Mesothelial cell of epicardium (in vitro differentiated cells): Measurements from ENCODE around the gene PRKD2. TPM values are rescaled to one million over a fixed set of nuclear protein-coding genes. Genes with fewer than 3 reads are reported as not detected.
A peak's percentile ranks its signal among the peaks of the same experiment; 100 is the strongest.

Source experiments
- DNase-seq, 2 experiments: peaks; one replicate each; pipeline ENCODE4 v3.0.0; 2021; ENCODE audit warnings: low spot score in 2 of 2; ENCODE audit not compliant: unreplicated experiment in 2 of 2
- H3K27ac Mint-ChIP-seq: 2 replicates; pipeline ENCODE4 v1.8.0; 2021; ENCODE audit warnings: mixed read lengths
- H3K27me3 Mint-ChIP-seq: 2 replicates; pipeline ENCODE4 v1.8.0; 2021; ENCODE audit warnings: low read depth, mixed read lengths
- H3K36me3 Mint-ChIP-seq: 2 replicates; pipeline ENCODE4 v1.8.0; 2021; ENCODE audit warnings: mixed read lengths
- H3K4me1 Mint-ChIP-seq: 2 replicates; pipeline ENCODE4 v1.8.0; 2021; ENCODE audit warnings: mixed read lengths
- H3K4me3 Mint-ChIP-seq: 2 replicates; pipeline ENCODE4 v1.8.0; 2021; ENCODE audit warnings: mild to moderate bottlenecking, moderate library complexity, mixed read lengths
- H3K9me3 Mint-ChIP-seq: 2 replicates; pipeline ENCODE4 v1.8.0; 2021; ENCODE audit warnings: mixed read lengths
- total RNA-seq: library from RNA; stranded (reverse); gene quantifications from 3 replicates; pipeline ENCODE4 v1.2.1, GENCODE V29; 2021
- TF ChIP-seq, protein P1 (sequence below): fragments of 200-600 bp; sonication (generic); IDR thresholded peaks from one replicate; pipeline ENCODE4 v1.5.0; 2021; ENCODE audit warnings: antibody characterized with exemption; ENCODE audit not compliant: unreplicated experiment

The PRKD2 gene
- total RNA-seq, 1 donor from 2014 or later = 74.7 TPM

DNA sequence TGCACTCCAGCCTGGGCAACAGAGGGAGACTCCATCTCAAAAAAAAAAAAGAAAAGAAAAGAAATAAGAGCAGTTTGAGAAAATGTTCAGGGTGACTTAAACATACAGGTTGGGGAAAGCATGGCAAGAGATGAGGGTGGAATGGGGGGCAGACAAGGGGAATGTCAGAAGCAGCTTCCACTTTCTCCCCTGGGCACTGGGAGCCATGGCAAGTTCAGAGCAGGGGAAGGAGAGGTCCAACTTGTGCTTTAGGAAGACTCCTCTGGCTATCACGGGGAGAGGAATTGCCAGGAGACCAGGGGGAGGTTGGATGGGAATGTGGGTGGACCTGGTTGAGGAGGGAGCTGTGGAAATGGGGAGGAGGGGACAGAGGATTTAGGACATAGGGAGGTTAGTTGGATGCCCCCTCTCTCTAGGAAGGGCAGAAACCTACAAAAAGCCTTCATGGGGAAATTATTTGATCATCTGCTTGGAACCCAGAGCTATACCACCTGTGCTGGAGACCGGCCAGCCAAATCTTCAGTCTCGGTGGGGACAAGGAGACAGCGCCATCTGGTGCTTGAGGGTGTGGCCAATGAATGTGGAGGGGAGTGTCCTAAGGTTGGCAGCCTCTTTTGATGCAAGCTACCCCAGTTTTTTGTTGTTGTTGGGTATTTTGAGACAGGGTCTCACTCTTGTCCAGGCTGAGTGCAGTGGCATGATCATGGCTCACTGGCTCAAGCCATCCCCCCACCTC is 36.7 kb upstream of the PRKD2 start:
- DNase-seq = no peak
- H3K9me3 Mint-ChIP-seq = no peaks in the 10 kb centered on the region
- TF ChIP-seq, protein P1, sequence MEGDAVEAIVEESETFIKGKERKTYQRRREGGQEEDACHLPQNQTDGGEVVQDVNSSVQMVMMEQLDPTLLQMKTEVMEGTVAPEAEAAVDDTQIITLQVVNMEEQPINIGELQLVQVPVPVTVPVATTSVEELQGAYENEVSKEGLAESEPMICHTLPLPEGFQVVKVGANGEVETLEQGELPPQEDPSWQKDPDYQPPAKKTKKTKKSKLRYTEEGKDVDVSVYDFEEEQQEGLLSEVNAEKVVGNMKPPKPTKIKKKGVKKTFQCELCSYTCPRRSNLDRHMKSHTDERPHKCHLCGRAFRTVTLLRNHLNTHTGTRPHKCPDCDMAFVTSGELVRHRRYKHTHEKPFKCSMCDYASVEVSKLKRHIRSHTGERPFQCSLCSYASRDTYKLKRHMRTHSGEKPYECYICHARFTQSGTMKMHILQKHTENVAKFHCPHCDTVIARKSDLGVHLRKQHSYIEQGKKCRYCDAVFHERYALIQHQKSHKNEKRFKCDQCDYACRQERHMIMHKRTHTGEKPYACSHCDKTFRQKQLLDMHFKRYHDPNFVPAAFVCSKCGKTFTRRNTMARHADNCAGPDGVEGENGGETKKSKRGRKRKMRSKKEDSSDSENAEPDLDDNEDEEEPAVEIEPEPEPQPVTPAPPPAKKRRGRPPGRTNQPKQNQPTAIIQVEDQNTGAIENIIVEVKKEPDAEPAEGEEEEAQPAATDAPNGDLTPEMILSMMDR = peak; percentile 20
- no peak overlapping the region for H3K4me3 Mint-ChIP-seq
- no peaks in the 10 kb centered on the region for H3K27me3 Mint-ChIP-seq
- H3K27ac Mint-ChIP-seq = peak overlapping the region; percentile 21
- H3K36me3 Mint-ChIP-seq = peaks cover 19% of the 10 kb centered on the region
- no peaks in the 10 kb centered on the region for H3K4me1 Mint-ChIP-seq

DNA sequence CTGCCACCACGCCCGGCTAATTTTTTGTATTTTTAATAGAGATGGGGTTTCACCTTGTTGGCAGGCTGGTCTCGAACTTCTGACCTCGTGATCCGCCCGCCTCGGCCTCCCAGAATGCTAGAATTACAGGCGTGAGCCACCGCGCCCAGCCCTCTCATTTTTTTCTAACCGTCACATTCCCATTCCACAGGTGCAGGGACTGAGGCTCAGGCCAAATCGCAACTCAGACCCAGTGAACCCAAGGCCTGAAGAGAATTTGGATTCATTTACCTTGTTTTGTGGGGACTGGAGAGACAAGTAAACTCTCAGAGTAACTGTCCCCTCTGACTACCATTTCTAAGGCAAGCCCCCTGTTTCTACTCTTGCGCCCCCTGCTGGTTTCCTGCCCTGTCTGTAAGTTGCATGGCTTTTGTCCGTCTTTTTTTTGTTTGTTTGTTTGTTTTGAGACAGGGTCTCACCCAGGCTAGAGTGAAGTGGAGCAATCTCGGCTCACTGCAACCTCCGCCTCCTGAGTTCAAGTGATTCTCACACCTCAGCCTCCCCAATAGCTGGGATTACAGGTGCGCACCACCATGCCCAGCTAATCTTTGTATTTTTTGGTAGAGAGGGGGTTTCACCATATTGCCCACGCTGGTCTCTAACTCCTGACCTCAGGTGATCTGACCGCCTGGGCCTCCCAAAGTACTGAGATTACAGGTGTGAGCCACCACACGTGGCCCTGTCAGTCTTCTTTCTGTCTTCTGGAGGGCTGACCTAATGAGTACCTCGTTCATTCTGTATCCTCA is 31.6 kb upstream of the PRKD2 start:
- H3K4me1 Mint-ChIP-seq = peaks cover 18% of the 10 kb centered on the region
- TF ChIP-seq, protein P1 = peak; percentile 57
- H3K27ac Mint-ChIP-seq = peak overlapping the region; percentile 21
- H3K9me3 Mint-ChIP-seq = no peaks in the 10 kb centered on the region
- H3K4me3 Mint-ChIP-seq = peak overlapping the region; percentile 77
- H3K36me3 Mint-ChIP-seq = peaks cover 14% of the 10 kb centered on the region
- DNase-seq = peak; percentile 58 to 64
- no peaks in the 10 kb centered on the region for H3K27me3 Mint-ChIP-seq

DNA sequence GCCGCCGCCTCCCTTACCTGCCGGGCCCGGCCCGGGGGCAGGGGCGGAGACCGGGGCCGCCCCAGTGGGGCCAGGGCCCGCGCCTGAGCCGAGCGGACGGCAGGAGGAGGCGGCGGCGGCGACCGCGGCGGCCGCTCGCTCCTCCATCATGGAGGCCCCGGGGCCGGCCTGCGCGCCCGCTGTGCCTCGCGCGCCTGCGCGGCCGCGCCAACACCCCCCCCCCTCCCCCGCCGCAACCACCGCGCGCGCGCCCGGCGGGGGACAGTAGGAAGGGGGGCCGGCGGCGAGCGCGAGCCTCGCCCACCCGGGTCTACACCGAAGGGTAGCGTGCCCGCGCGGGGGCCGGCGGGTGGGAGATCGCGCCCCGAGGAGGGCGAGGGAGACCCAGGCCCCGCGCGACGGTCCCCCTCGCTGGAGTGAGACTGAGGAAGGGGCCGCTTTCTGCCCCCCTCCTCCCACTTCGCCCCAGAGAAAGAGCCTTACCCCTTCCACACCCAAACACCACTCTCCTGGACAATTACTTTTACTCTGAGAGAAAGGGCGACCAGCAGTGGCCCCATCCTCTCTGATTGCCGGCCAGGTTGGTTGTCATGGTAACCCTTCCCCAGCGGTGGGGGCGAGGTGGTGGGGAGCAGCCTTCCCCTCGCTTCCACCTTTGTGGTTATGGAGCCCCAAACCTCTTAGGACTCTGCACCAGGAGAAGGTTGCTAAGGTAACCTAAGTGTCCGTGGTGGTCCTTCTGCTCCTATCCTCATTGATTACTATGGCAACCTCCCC is 29.6 kb upstream of the PRKD2 start, which contains the start of gene STRN4:
Gene STRN4 (minus strand): TSS at position 170 of the 777 bp plus-strand sequence. CDS start 20 bp downstream, at position 150.
- H3K27me3 Mint-ChIP-seq = no peaks in the 10 kb centered on the region

DNA sequence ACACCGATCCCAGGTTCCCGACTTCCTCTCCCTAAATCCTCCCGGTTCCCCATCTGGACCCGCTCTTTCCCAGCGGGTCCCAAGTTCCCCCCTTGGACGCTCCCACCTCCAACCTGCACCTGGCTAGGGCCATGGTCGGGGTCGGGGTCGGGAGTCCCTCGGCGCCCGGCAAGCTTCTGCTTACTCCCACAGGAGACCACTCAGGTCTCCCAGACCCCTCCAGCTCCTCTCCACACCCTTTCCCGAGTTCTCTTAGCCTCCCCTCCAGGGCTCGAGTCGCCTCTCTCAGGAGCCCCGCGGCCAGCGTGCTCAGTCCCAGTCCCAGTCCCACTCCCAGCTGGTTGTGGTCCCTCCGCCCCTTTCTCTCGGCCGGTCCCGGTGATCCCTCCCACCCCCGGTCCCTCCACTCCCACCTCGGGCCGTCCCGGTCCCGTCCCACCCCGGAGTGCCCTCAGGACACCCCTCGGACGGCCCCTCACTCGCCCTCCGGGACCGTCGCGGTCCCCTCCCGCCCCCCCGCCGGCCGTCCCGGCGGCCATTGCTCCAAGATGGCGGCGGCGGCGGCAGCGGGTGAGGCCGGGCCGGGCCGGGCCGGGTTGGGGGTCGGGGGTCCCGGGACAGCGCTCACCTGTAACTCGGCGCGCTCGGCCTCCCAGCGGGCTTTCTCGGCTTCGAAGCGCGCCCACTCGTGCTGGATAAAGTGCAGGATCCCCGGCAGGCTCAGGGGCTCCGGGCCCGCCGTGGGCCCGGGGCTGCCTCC is 28.8 kb upstream of the PRKD2 start, which contains the start of gene FKRP:
Gene FKRP (plus strand): TSS at position 537 of the 760 bp plus-strand sequence. CDS start 9,394 bp downstream, outside the sequence.
- TF ChIP-seq, protein P1 = no peak
- peak within 1 kb of the TSS; percentile 89 for H3K27ac Mint-ChIP-seq
- no peak for DNase-seq
- H3K27me3 Mint-ChIP-seq = no peaks in the 10 kb centered on the region
- H3K4me3 Mint-ChIP-seq = peak within 1 kb of the TSS; percentile 96
- peaks cover 4% of the 10 kb centered on the region for H3K36me3 Mint-ChIP-seq
- no peaks in the 10 kb centered on the region for H3K9me3 Mint-ChIP-seq
- peaks cover 23% of the 10 kb centered on the region for H3K4me1 Mint-ChIP-seq

More for the DNA sequence above, 29.6 kb upstream of the PRKD2 start, which contains the start of gene STRN4:
- Mint-ChIP-seq H3K9me3 (no peaks in the 10 kb centered on the region), H3K27ac (peak within 1 kb of the TSS; percentile 89), H3K36me3 (peaks cover 5% of the 10 kb centered on the region), H3K4me3 (peak within 1 kb of the TSS; percentile 96), H3K4me1 (peaks cover 23% of the 10 kb centered on the region)
- peak; percentile 61 for DNase-seq
- TF ChIP-seq, protein P1 = no peak
